ENCODE measurements around the gene XG. TPM values are rescaled to one million over a fixed set of nuclear protein-coding genes. Genes with fewer than 3 reads are reported as not detected.
A peak's percentile ranks its signal among the peaks of the same experiment; 100 is the strongest.
"Not testable (repeated sequence)": the region's sequence is repeated elsewhere in the genome, so short reads cannot be mapped to it uniquely, and the experiment has no call there.

Gene XG, protein sequence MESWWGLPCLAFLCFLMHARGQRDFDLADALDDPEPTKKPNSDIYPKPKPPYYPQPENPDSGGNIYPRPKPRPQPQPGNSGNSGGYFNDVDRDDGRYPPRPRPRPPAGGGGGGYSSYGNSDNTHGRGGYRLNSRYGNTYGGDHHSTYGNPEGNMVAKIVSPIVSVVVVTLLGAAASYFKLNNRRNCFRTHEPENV
- total RNA-seq: not detected

DNA sequence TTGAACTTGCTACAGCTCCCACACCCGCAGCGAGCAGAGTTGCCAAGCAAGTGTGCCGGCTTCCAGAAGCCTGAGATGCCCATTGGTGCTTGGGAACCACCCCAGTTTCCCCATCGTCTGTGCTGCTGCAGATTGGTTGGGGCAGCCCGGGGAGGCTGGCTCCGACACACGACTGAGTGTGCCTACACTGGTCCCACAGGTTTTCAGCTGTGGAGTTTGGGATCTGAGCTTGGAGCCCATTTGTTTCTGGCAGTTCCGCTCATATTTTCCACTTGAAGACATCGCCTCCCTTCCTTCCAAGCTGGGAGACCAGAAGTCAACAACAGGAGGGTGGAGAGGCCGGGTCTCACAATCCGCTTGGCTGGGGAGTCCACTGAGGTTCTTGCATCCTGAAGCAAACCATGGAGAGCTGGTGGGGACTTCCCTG is at the start of gene XG:
Gene XG (plus strand): TSS at position 167 of the 427 bp plus-strand sequence. CDS start 235 bp downstream, at position 402.
- H3K4me3 Mint-ChIP-seq; H3K9me3 Mint-ChIP-seq; H3K36me3 Mint-ChIP-seq (ENCODE audit: low read depth); intact Hi-C loops (cut with micrococcal nuclease); DNase-seq; H3K4me1 Mint-ChIP-seq (ENCODE audit: low read depth); H3K27ac Mint-ChIP-seq; H3K27me3 Mint-ChIP-seq; CTCF ChIA-PET; ATAC-seq; POLR2A ChIA-PET: not testable (repeated sequence)

DNA sequence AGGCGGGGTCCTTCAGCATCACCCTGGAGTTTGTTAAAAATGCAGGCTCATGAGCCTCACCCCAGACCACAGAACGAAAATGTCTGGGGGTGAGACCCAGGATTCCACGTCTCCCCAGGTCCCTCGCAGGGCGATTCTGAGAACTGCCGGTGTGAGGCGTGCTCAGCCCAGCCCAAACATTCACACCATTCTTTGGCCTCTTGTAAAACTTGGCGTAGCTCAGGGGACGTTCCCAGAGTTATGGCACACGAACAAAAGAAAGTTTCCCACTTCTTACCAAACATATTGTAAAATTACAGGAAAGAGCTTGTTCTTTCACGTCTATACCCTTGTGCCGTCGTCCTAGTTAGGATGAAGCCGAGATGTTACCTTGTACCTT is 47.9 kb upstream of the XG start:
- H3K36me3 Mint-ChIP-seq (ENCODE audit: low read depth): peaks cover 48% of the 10 kb centered on the region
- TF ChIP-seq, protein P1, sequence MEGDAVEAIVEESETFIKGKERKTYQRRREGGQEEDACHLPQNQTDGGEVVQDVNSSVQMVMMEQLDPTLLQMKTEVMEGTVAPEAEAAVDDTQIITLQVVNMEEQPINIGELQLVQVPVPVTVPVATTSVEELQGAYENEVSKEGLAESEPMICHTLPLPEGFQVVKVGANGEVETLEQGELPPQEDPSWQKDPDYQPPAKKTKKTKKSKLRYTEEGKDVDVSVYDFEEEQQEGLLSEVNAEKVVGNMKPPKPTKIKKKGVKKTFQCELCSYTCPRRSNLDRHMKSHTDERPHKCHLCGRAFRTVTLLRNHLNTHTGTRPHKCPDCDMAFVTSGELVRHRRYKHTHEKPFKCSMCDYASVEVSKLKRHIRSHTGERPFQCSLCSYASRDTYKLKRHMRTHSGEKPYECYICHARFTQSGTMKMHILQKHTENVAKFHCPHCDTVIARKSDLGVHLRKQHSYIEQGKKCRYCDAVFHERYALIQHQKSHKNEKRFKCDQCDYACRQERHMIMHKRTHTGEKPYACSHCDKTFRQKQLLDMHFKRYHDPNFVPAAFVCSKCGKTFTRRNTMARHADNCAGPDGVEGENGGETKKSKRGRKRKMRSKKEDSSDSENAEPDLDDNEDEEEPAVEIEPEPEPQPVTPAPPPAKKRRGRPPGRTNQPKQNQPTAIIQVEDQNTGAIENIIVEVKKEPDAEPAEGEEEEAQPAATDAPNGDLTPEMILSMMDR (IDR thresholded peaks at IDR 0.05): no peak
- peaks cover 5% of the 10 kb centered on the region for H3K9me3 Mint-ChIP-seq
- ChIA-PET POLR2A (no interaction called here), CTCF (no interaction called here)
- DNase-seq: peak; percentile 36
- H3K4me3 Mint-ChIP-seq: peak overlapping the region; percentile 54
- peak overlapping the region; percentile 82 for H3K27ac Mint-ChIP-seq
- no peak for ATAC-seq
- peaks cover 92% of the 10 kb centered on the region for H3K4me1 Mint-ChIP-seq (ENCODE audit: low read depth)
- no peaks in the 10 kb centered on the region for H3K27me3 Mint-ChIP-seq
- intact Hi-C loops (cut with micrococcal nuclease): loop anchor here (5.0 kb wide), 1 partner anchor 57 kb away; no protein-coding TSS in a partner anchor

DNA sequence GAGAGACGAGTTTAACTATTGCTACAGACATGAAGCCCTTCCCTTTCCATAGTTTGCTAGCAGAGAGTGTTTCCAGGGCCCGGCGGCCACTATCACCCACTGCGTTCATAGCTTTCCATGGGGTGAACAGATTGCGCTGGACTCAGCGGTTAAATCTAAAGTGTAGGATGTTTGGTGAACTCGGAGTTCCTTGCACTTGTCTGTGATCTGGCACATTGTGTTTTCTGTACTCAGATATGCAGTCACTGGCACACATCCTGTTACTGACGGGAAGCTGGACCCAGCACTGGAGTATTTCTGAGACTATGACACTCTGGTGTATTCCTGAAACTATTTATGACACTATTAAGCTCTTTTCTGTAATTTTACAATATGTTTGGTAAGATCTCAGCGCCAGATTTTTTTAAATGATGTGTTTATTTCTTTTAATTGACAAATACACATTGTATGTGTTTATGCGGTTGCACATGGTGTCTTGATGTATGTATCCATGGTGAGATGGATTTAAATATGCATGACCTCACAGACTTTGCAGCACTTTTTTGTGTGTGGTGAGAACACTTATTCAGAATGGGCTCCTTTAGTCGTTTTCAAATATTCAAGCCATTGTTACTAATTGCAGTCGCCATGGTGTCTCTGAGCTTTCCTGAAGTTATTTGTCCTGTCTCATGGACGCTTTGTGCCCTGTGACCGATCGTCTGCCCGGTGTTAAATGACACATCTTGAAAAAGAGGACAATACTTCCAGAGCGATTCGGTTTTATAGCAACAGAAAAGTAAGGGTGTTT is 46.6 kb upstream of the XG start:
- no peak overlapping the region for H3K4me3 Mint-ChIP-seq
- H3K27ac Mint-ChIP-seq: peak overlapping the region; percentile 82

DNA sequence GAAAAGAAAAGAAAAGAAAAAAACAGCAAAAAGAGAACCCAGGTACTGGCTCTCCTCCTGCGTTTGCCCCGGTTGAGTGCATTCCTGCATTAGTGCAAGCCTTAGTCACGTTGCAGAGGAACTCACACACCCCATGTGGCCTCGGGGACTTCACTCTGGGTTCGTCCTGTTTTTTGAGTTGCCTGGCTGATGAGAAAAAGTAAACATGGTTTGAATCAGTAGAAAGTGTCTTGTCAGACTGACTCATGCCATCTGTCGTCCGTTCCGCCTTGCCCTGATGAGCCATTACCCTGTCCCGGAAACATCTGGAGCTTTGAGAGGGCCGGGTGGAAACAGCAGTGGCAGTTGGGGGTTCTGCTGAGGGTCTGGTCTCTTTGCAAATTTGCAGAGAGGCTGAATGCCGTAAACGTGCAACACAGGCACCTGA is 44.5 kb upstream of the XG start:
- Mint-ChIP-seq H3K9me3 (no peaks in the 10 kb centered on the region), H3K27me3 (no peaks in the 10 kb centered on the region), H3K36me3 (ENCODE audit: low read depth) (peaks cover 34% of the 10 kb centered on the region), H3K4me1 (ENCODE audit: low read depth) (peaks cover 88% of the 10 kb centered on the region), H3K27ac (peak overlapping the region; percentile 88), H3K4me3 (peak overlapping the region; percentile 9)
- ChIA-PET POLR2A (no interaction called here), CTCF (no interaction called here)
- peak; percentile 87 for DNase-seq
- peak; percentile 65 for ATAC-seq
- intact Hi-C loops (cut with micrococcal nuclease): loop anchor here (1.0 kb wide), 1 partner anchor 10 kb away; no protein-coding TSS in a partner anchor
- TF ChIP-seq, protein P1 (IDR thresholded peaks at IDR 0.05): no peak

More for the DNA sequence above, 46.6 kb upstream of the XG start:
- Mint-ChIP-seq H3K4me1 (ENCODE audit: low read depth) (peaks cover 94% of the 10 kb centered on the region), H3K27me3 (no peaks in the 10 kb centered on the region), H3K9me3 (peaks cover 4% of the 10 kb centered on the region), H3K36me3 (ENCODE audit: low read depth) (peaks cover 38% of the 10 kb centered on the region)
- intact Hi-C loops (cut with micrococcal nuclease): no loop called here
- ATAC-seq (no peak), DNase-seq (no peak)
- ChIA-PET POLR2A (no interaction called here), CTCF (no interaction called here)
- TF ChIP-seq, protein P1 (IDR thresholded peaks at IDR 0.05): no peak

DNA sequence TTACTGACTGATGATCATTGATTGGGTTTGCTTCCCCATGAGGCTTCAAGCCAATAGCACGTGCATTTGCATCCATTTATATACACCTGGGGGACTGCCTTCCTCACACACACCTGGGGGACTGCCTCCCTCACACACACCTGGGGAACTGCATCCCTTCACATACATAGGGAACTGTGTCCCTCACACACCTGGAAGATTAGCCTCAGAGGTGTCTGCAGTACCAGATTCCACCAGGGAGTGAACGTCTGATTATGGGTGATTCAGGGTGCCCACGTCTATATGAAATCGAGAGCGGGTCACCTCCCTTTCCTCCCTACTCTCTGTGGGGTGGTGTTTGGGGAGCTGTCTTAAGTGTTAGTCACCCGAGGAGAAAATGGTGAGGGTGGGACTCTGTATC is 43.8 kb upstream of the XG start:
- intact Hi-C loops (cut with micrococcal nuclease): no loop called here
- Mint-ChIP-seq H3K27ac (peak overlapping the region; percentile 88), H3K4me1 (ENCODE audit: low read depth) (peaks cover 81% of the 10 kb centered on the region), H3K4me3 (no peak overlapping the region), H3K9me3 (no peaks in the 10 kb centered on the region), H3K36me3 (ENCODE audit: low read depth) (peaks cover 30% of the 10 kb centered on the region), H3K27me3 (no peaks in the 10 kb centered on the region)
- peak; percentile 38 for DNase-seq
- ChIA-PET CTCF (no interaction called here), POLR2A (no interaction called here)
- TF ChIP-seq, protein P1 (IDR thresholded peaks at IDR 0.05): no peak
- ATAC-seq: no peak

Data from activated CD8-positive, alpha-beta T cell treated with anti-CD3 and anti-CD28 coated beads for 36 hours (primary cell).